ENCODE results near the gene TRPM4.

Gene TRPM4

DNA sequence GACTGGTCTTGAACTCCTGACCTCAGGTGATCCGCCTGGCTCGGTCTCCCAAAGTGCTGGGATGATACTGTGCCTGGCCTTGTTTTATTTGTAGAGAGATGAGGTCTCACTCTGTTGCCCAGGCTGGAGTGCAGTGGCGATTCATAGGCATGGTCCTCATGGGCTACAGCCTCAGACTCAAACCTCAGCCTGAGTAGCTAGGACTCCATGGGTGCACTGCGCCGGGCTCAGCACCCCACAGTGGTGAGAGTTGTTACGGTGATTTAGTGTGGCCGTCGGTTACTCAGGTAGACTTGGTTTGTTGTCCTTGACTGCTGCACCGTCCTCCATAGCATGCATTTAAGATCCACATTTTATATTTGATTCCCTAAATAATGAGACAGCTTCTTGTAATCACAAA is 86.7 kb downstream of the TRPM4 start:
- Histone ChIP-seq H3K27ac (no peak overlapping the region), H3K9me3 (ENCODE audit: control insufficient read depth, low read length) (no peaks in the 10 kb centered on the region), H3K4me3 (ENCODE audit: low read depth, low read length) (no peak overlapping the region), H3K4me1 (no peaks in the 10 kb centered on the region), H3K4me2 (ENCODE audit: low read length) (no peak overlapping the region), H3K79me2 (no peaks in the 10 kb centered on the region), H3K27me3 (ENCODE audit: control insufficient read depth, insufficient read depth, low read length) (no peaks in the 10 kb centered on the region), H2AFZ (no peak overlapping the region), H3K36me3 (ENCODE audit: control insufficient read depth, insufficient read depth, low read length) (no peaks in the 10 kb centered on the region), H3K9ac (no peak overlapping the region)
- TF ChIP-seq, protein P1, sequence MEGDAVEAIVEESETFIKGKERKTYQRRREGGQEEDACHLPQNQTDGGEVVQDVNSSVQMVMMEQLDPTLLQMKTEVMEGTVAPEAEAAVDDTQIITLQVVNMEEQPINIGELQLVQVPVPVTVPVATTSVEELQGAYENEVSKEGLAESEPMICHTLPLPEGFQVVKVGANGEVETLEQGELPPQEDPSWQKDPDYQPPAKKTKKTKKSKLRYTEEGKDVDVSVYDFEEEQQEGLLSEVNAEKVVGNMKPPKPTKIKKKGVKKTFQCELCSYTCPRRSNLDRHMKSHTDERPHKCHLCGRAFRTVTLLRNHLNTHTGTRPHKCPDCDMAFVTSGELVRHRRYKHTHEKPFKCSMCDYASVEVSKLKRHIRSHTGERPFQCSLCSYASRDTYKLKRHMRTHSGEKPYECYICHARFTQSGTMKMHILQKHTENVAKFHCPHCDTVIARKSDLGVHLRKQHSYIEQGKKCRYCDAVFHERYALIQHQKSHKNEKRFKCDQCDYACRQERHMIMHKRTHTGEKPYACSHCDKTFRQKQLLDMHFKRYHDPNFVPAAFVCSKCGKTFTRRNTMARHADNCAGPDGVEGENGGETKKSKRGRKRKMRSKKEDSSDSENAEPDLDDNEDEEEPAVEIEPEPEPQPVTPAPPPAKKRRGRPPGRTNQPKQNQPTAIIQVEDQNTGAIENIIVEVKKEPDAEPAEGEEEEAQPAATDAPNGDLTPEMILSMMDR (IDR thresholded peaks at IDR 0.05), result no peak

DNA sequence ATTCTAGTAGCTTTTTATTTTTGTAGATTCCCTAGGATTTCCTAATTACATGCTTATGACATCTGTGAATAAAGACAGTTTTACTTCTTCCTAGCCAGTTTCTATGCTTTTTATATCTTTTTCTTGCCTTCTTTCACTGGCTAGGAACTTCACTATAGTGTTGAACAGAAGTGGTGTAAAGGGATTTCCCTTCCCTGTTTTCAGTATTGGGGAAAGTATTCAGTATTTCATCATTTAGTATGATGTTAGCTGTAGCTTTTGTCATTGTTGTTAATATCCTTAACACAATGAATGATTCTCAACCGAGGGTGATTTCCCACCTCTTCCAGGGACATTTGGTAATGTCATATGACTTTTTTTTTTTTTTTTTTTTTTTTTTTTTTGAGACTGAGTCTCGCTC is 90.1 kb downstream of the TRPM4 start:
- Histone ChIP-seq H3K4me3 (ENCODE audit: low read depth, low read length) (no peak overlapping the region), H2AFZ (no peak overlapping the region), H3K79me2 (no peaks in the 10 kb centered on the region), H3K4me1 (no peaks in the 10 kb centered on the region), H3K27ac (no peak overlapping the region), H3K9ac (no peak overlapping the region), H3K4me2 (ENCODE audit: low read length) (no peak overlapping the region), H3K9me3 (ENCODE audit: control insufficient read depth, low read length) (no peaks in the 10 kb centered on the region), H3K36me3 (ENCODE audit: control insufficient read depth, insufficient read depth, low read length) (no peaks in the 10 kb centered on the region), H3K27me3 (ENCODE audit: control insufficient read depth, insufficient read depth, low read length) (no peaks in the 10 kb centered on the region)
- TF ChIP-seq, protein P1 (IDR thresholded peaks at IDR 0.05), result no peak

DNA sequence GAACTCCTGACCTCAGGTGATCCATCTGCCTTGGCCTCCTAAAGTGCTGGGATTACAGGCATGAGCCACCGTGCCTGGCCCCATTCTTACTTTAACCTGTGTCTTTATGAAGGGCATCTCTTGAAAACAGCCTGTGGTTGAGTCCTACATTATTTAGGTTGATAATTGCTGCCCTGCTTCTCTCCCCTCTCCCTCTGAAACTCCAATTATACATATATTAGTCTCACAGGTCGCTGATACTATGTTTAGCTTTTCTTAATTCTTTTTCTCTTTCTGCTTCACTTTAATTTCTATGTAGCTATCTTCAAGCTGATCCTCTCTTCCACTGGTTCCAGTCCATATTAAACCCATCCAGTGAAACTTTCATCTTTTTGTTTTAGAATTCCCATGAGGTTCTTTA is 92.3 kb downstream of the TRPM4 start:
- no peaks in the 10 kb centered on the region for H3K36me3 ChIP-seq (ENCODE audit: control insufficient read depth, insufficient read depth, low read length)
- no peak overlapping the region for H3K4me2 ChIP-seq (ENCODE audit: low read length)
- no peaks in the 10 kb centered on the region for H3K27me3 ChIP-seq (ENCODE audit: control insufficient read depth, insufficient read depth, low read length)
- no peak overlapping the region for H3K27ac ChIP-seq
- no peaks in the 10 kb centered on the region for H3K79me2 ChIP-seq
- H3K9me3 ChIP-seq (ENCODE audit: control insufficient read depth, low read length), result no peaks in the 10 kb centered on the region
- no peaks in the 10 kb centered on the region for H3K4me1 ChIP-seq
- H3K9ac ChIP-seq, result no peak overlapping the region
- no peak overlapping the region for H2AFZ ChIP-seq
- no peak overlapping the region for H3K4me3 ChIP-seq (ENCODE audit: low read depth, low read length)
- TF ChIP-seq, protein P1 (IDR thresholded peaks at IDR 0.05), result no peak

DNA sequence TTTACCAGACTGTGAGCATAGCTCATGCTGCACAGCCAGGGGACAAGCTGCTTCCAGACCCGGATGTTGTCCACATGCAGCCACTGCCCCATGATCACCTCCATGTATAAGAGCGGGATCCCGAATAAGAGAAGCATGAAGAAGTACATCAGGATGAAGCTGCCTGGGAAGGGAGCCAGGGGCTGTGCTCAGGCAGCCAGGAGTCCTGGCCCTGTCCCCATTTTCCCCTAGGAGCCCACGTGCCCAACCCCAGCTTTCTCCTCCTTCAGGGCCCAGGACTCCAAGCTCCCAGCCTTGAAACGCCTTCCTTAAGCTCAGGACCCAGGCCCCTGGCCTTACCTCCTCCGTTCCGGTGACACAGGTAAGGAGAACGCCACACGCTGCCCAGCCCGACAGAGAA is 98.1 kb downstream of the TRPM4 start:
- no peaks in the 10 kb centered on the region for H3K4me1 ChIP-seq
- no peak overlapping the region for H3K4me2 ChIP-seq (ENCODE audit: low read length)
- H3K36me3 ChIP-seq (ENCODE audit: control insufficient read depth, insufficient read depth, low read length), result no peaks in the 10 kb centered on the region
- no peak overlapping the region for H3K9ac ChIP-seq
- no peak overlapping the region for H2AFZ ChIP-seq
- no peaks in the 10 kb centered on the region for H3K27me3 ChIP-seq (ENCODE audit: control insufficient read depth, insufficient read depth, low read length)
- H3K79me2 ChIP-seq, result no peaks in the 10 kb centered on the region
- no peaks in the 10 kb centered on the region for H3K9me3 ChIP-seq (ENCODE audit: control insufficient read depth, low read length)
- H3K27ac ChIP-seq, result no peak overlapping the region
- TF ChIP-seq, protein P1 (IDR thresholded peaks at IDR 0.05), result no peak
- no peak overlapping the region for H3K4me3 ChIP-seq (ENCODE audit: low read depth, low read length)

DNA sequence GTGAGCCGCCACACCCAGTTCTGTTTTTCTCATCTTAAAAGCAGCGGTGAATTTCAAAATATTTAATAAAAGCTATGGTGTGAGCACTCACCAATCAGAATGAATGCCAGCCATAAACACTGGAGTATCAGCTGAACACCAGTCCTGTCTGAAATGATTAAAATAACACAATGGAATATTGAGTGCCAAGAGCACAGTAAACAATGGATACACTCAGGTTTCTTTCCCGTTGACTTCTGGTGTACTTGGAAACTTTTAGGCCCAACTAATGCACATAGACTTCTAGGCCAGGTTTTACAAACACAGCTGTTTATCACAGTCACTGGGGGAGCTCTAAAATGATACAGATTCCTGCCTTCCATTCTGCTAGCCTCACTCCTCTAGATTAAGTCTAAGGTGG is 99.1 kb downstream of the TRPM4 start:
- H3K36me3 ChIP-seq (ENCODE audit: control insufficient read depth, insufficient read depth, low read length), result no peaks in the 10 kb centered on the region
- no peak overlapping the region for H3K4me2 ChIP-seq (ENCODE audit: low read length)
- no peaks in the 10 kb centered on the region for H3K27me3 ChIP-seq (ENCODE audit: control insufficient read depth, insufficient read depth, low read length)
- H3K9ac ChIP-seq, result no peak overlapping the region
- no peaks in the 10 kb centered on the region for H3K9me3 ChIP-seq (ENCODE audit: control insufficient read depth, low read length)
- H3K27ac ChIP-seq, result no peak overlapping the region
- no peak overlapping the region for H3K4me3 ChIP-seq (ENCODE audit: low read depth, low read length)
- no peak overlapping the region for H2AFZ ChIP-seq
- TF ChIP-seq, protein P1 (IDR thresholded peaks at IDR 0.05), result no peak
- H3K4me1 ChIP-seq, result no peaks in the 10 kb centered on the region
- no peaks in the 10 kb centered on the region for H3K79me2 ChIP-seq
